ENCODE results near the gene PEAR1.

The PEAR1 gene

DNA sequence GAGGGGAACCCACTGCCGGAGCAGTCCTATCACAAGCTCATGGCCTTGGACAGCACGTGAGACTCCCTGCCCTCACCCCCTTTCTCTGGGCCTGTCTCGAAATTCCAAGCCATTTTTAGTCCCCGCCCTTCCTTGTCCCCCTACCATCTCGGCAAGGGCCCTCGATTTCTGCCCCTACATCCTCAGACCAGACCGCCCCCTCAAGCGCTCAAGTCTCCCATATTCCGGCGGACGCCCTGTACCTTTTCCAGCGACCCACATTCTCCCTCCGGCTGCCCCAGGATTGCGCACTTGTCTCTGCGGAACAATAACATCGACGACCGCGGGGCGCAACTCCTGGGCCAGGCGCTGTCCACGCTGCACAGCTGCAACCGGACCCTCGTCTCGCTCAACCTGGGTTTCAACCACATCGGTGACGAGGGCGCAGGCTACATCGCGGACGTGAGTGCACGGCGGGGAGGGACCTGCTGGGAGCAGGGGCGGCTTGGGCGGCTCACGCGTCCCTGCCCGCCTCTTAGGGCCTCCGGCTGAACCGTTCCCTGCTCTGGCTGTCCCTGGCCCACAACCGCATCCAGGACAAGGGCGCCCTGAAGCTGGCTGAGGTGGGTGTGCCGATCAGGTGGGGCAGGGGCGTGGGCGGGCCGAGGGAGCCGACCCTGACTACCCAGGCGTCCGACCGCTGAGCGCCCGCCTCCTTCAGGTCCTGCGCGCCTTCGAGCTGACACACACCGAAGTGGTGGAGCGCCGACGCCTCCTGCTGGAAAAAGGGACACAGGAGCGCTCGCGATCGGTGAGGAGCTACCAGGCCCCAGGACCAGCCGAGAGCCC is 33.9 kb downstream of the PEAR1 start:
- Histone ChIP-seq H3K27ac (ENCODE audit: low read depth, low read length) (no peak overlapping the region), H3K4me3 (ENCODE audit: insufficient read depth, low read length, poor library complexity, severe bottlenecking) (no peak overlapping the region), H3K9ac (ENCODE audit: low read length) (no peak overlapping the region)

DNA sequence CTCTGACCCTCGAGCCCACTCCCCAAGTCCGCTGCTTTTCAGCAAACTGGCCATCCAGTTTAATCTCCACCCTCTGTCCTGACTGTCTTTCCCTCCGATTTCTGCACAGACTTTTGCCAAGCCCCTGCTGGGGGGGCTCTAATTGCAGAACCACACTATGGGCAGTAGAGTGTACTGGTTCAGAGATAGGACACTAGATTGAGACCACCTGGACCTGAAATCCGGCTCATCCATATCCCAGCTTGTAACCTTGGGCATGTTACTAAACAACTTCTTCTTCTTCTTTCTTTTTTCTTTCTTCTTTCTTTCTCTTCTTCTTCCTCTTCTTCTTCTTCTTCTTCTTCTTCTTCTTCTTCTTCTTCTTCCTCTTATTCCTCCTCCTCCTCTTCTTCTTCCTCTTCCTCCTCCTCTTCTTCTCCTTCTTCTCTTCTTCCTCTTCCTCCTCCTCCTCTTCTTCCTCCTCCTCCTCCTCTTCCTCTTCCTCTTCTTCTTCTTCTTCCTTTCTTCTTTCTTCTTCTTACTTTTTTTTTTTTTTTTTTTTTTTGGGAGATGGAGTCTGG is 34.6 kb downstream of the PEAR1 start:
- no peaks in the 10 kb centered on the region for H4K20me1 ChIP-seq (ENCODE audit: low read depth, low read length)
- no peaks in the 10 kb centered on the region for H3F3A ChIP-seq (ENCODE audit: insufficient read depth)
- no peaks in the 10 kb centered on the region for H3K9me3 ChIP-seq (ENCODE audit: insufficient read depth, low read length)
- H3K9ac ChIP-seq (ENCODE audit: low read length), result no peak overlapping the region
- no peaks in the 10 kb centered on the region for H3K9me2 ChIP-seq (replicated peaks; ENCODE audit: insufficient read depth, low read length)
- TF ChIP-seq, protein P1, sequence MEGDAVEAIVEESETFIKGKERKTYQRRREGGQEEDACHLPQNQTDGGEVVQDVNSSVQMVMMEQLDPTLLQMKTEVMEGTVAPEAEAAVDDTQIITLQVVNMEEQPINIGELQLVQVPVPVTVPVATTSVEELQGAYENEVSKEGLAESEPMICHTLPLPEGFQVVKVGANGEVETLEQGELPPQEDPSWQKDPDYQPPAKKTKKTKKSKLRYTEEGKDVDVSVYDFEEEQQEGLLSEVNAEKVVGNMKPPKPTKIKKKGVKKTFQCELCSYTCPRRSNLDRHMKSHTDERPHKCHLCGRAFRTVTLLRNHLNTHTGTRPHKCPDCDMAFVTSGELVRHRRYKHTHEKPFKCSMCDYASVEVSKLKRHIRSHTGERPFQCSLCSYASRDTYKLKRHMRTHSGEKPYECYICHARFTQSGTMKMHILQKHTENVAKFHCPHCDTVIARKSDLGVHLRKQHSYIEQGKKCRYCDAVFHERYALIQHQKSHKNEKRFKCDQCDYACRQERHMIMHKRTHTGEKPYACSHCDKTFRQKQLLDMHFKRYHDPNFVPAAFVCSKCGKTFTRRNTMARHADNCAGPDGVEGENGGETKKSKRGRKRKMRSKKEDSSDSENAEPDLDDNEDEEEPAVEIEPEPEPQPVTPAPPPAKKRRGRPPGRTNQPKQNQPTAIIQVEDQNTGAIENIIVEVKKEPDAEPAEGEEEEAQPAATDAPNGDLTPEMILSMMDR (IDR thresholded peaks at IDR 0.05; ENCODE audit: insufficient read depth, low read length, poor library complexity, severe bottlenecking), result no peak
- TF ChIP-seq EZH2phosphoT487 (conservative IDR thresholded peaks at IDR 0.05; ENCODE audit: low read length), result no peak
- H3K27me3 ChIP-seq (ENCODE audit: low read length), result no peaks in the 10 kb centered on the region
- no peaks in the 10 kb centered on the region for H3K36me3 ChIP-seq (ENCODE audit: low read length)
- no peak overlapping the region for H3K4me2 ChIP-seq (ENCODE audit: low read depth, low read length, poor library complexity, severe bottlenecking)
- H3K79me2 ChIP-seq (ENCODE audit: insufficient read depth, low read length), result no peaks in the 10 kb centered on the region
- no peak overlapping the region for H3K4me3 ChIP-seq (ENCODE audit: insufficient read depth, low read length, poor library complexity, severe bottlenecking)
- H2AFZ ChIP-seq (ENCODE audit: low read depth, low read length, severe bottlenecking), result no peak overlapping the region
- H3K27ac ChIP-seq (ENCODE audit: low read depth, low read length), result no peak overlapping the region

More for the DNA sequence above, 33.9 kb downstream of the PEAR1 start:
- Histone ChIP-seq H3F3A (ENCODE audit: insufficient read depth) (no peaks in the 10 kb centered on the region), H4K20me1 (ENCODE audit: low read depth, low read length) (no peaks in the 10 kb centered on the region), H2AFZ (ENCODE audit: low read depth, low read length, severe bottlenecking) (no peak overlapping the region), H3K9me2 (replicated peaks; ENCODE audit: insufficient read depth, low read length) (no peaks in the 10 kb centered on the region), H3K79me2 (ENCODE audit: insufficient read depth, low read length) (no peaks in the 10 kb centered on the region), H3K36me3 (ENCODE audit: low read length) (no peaks in the 10 kb centered on the region), H3K9me3 (ENCODE audit: insufficient read depth, low read length) (no peaks in the 10 kb centered on the region), H3K4me2 (ENCODE audit: low read depth, low read length, poor library complexity, severe bottlenecking) (no peak overlapping the region), H3K27me3 (ENCODE audit: low read length) (no peaks in the 10 kb centered on the region)
- TF ChIP-seq, protein P1 (IDR thresholded peaks at IDR 0.05; ENCODE audit: insufficient read depth, low read length, poor library complexity, severe bottlenecking), result no peak
- no peak for TF ChIP-seq EZH2phosphoT487 (conservative IDR thresholded peaks at IDR 0.05; ENCODE audit: low read length)

DNA sequence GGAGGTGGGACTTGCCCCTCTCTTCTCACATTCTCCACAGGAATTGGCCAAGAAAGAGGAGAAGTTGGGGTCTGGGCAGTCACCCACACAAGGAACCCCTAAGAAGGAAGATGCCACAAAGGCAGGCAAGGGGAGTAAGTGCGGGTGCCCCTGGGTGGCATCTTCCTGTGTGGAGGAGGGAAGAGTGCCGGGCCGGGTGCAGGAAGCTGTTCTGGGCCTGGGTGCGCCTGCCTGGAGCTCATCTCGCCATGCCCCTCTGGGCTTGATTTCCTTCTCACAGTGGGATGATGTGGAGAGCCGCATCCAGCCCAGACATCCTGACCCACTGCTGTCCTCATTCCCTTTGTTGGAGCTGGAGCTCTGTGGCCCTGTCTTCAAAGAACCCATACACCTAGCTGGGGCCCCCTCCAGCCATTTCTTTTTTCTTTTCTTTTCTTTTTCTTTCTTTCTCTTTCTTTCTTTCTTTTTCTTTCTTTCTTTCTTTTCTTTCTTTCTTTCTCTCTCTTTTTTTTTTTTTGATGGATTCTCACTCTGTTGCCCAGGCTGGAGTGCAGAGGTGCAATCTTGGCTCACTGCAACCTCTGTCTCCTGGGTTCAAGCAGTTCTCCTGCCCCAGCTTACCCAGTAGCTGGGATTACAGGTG is 36.2 kb downstream of the PEAR1 start:
- H3K4me3 ChIP-seq (ENCODE audit: insufficient read depth, low read length, poor library complexity, severe bottlenecking), result no peak overlapping the region
- H3K9me2 ChIP-seq (replicated peaks; ENCODE audit: insufficient read depth, low read length), result no peaks in the 10 kb centered on the region
- no peaks in the 10 kb centered on the region for H3F3A ChIP-seq (ENCODE audit: insufficient read depth)
- TF ChIP-seq, protein P1 (IDR thresholded peaks at IDR 0.05; ENCODE audit: insufficient read depth, low read length, poor library complexity, severe bottlenecking), result no peak
- no peak for TF ChIP-seq EZH2phosphoT487 (conservative IDR thresholded peaks at IDR 0.05; ENCODE audit: low read length)
- no peak overlapping the region for H3K27ac ChIP-seq (ENCODE audit: low read depth, low read length)
- no peaks in the 10 kb centered on the region for H3K79me2 ChIP-seq (ENCODE audit: insufficient read depth, low read length)
- H3K36me3 ChIP-seq (ENCODE audit: low read length), result no peaks in the 10 kb centered on the region
- H3K9ac ChIP-seq (ENCODE audit: low read length), result no peak overlapping the region
- no peak overlapping the region for H3K4me2 ChIP-seq (ENCODE audit: low read depth, low read length, poor library complexity, severe bottlenecking)
- no peaks in the 10 kb centered on the region for H3K9me3 ChIP-seq (ENCODE audit: insufficient read depth, low read length)
- H4K20me1 ChIP-seq (ENCODE audit: low read depth, low read length), result no peaks in the 10 kb centered on the region
- no peaks in the 10 kb centered on the region for H3K27me3 ChIP-seq (ENCODE audit: low read length)
- H2AFZ ChIP-seq (ENCODE audit: low read depth, low read length, severe bottlenecking), result no peak overlapping the region

All from SU-DHL-6 (cell line).